Stimulated activated CD4-positive, alpha-beta T cell treated with anti-CD3 and anti-CD28 coated beads, Interleukin-2, amount 100 ng/mL, for 48 hours (primary cell): Measurements from ENCODE around the gene CTSW.
"Not testable (repeated sequence)": the region's sequence is repeated elsewhere in the genome, so short reads cannot be mapped to it uniquely, and the experiment has no call there.

Experiments used
- DNase-seq, 2 donors: peaks; one replicate each; pipeline ENCODE4 v3.0.0-alpha.2; 2020

CTSW gene

DNA sequence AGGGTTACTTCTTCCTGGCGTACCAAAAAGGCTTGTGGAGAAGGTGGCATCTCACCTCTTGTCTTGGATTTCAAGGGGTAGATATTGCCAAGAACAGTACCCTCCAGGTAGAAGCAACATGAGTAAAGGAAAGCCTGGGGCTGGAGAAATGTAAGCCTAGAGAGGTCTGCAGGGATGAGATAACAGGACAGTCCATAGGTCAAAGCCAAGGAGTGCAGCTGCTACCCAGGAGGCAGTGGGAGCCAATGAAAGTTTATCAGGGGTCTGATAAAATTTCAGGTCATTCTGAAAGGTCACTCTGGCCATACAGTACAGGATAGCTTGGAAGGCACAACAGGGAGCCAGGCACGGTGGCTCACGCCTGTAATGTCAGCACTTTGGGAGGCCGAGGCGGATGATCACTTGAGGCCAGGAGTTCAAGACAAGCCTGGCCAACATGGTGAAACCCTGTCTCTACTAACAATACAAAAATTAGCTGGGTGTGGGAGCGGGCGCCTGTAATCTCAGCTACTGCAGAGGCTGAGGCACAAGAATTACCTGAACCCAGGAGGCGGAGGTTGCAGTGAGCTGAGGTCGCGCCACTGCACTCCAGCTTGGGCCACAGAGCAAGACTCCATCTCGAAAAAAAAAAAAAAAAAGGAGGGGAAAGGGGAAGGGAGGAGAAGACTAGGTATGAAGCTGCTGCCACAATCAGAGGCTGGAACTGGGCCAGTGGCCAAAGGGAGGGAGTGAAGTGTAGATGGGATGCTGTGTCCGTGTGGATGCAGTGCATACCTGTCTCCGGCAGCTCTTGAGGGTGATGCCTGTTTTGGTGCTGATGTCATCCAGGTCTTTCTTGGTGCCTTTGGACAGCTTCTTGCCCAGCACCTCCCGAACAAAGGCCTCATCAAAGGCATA lies 7.4 kb downstream of the CTSW start:
- DNase-seq = no peak

GRCh38 chr11:65887723-65888162 lies 8.1 kb downstream of the CTSW start:
- DNase-seq = no peak

DNA sequence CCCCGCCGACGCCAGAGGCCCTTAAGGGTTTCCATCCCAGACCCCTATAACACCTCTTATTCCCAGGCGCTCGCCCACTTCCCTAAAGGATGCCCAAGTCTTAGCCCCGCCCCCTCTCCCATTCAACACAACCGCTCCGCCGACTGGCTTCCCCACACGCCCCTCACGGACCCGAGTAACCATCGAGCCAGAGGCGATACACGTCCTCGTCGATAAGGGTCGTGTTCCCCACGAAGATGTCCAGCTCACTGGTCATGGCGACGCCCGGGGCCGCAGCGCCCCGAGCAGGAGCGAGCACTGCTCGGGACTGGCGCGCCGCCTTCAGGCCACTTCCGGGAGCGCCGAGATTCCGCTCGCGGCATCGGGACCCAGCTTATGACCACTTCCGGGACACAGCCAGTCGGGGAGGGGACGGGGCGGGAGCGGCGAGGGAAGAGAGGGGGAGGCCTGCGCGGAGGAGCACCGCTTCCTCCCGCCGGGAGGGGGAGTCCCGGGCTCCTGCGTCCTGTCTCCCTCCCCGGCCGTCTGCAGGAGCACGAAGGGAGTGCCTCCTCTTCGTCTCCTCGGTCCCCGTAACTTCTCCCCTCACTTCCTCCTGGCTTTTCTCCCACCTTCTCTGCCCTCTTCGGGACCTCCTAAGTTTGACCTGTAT lies 8.7 kb downstream of the CTSW start, which contains the start of gene FIBP:
Gene FIBP, minus strand, starts transcription at position 309 of the 652 bp plus-strand sequence. Its CDS starts 53 bp downstream, at position 256.
- DNase-seq = peak; percentile 95 to 97

GRCh38 chr11:65890324-65891218 lies 10.9 kb downstream of the CTSW start, which contains the start of gene CCDC85B:
Gene CCDC85B, plus strand, starts transcription at chr11:65890673. Its CDS starts 111 bp downstream, at chr11:65890784.
- peak; percentile 97 to 98 for DNase-seq

DNA sequence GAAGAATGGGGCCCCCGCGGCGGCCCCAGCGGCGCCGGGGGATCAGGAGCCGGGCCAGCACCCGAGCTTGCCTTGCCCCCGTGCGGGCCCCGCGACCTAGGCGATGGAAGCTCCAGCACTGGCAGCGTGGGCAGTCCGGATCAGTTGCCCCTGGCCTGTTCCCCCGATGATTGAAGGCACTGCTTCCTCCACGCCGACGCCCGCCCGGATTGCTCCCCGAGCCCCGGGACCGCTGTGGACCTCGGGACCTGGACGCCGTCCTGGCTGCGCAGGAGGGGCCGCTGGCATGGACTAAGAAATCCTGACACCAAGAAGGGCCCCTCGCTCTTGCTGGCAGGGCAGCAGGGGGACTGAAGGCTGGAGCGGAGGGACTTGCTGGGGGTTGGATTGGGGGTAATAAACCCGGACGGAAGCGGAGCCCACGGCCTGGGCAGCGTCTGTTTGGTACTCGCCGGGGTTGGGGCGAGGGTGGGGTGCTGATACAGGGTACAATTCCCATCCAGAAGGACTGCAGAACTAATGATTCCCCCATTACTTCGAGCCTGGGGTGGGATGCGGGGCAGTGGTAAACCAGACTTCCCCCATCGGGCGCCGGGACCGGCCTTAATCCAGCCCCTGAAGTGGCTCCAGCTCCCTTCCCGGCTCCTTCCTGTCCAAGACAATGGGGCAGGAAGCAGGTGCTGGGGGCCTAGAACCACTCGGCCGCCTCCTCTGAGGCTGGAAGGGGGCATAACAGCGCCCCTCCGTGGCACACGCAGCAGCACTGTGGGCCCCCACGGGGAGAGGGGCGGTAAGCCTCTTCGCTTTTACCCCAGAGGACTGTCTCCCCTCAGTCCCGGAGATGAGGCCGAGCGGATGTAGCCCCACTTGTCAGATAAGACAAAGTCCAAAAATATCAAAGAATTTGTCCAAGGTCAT lies 11.8 kb downstream of the CTSW start:
- no peak for DNase-seq

DNA sequence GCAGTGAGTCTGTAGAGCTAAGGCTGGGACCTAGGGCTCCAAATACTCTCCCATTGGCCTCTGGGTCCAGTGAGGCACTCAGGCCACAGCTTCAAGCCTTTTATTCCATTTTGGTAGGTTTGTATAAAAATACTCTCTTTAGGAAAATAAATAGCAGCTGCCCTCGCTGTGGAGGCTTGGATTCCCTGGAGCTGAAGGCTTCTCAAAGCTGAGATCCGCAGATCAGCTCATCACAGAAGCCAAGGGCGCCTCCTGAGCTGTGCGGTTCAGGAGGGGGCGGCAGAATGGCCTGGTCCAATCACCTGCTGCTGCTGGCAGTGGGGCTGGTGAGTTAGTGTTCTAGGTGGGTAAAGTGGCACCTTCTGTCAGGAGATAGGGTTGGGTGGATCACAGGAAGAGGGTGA lies 12.5 kb downstream of the CTSW start:
- DNase-seq = not testable (repeated sequence)

GRCh38 chr11:65892661-65893317 lies 13.2 kb downstream of the CTSW start:
- DNase-seq = no peak

DNA sequence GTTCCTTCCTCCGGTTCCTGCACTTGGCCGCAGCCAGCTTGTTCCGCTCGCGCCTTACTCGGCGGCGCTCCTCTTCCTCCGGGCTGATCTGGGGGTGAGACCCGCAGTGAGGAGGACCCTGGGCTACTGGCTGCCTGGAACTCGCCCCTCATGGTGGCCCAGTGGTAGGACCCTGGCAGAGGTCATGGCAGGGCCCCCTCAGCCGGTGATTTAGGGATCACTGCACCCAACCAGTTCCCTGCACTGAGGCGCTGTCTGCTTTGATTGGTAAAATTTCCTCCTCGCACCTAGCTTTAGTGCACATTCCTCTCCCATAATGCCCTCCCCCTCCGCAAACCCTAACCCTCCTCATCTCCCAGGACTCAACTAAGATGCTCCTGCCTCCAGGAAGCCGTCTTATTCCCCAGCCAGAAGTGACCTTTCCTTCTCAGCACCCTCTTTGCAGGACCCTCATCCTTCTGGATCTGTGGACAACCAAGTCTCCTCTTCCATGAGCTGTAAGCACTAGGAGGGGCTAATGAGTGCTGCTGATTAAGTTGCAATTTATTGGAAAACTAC lies 14.5 kb downstream of the CTSW start:
- DNase-seq = no peak

- DNase-seq = no peak
Observed at GRCh38 chr11:65895482-65895981, 15.9 kb downstream of the CTSW start.

DNA sequence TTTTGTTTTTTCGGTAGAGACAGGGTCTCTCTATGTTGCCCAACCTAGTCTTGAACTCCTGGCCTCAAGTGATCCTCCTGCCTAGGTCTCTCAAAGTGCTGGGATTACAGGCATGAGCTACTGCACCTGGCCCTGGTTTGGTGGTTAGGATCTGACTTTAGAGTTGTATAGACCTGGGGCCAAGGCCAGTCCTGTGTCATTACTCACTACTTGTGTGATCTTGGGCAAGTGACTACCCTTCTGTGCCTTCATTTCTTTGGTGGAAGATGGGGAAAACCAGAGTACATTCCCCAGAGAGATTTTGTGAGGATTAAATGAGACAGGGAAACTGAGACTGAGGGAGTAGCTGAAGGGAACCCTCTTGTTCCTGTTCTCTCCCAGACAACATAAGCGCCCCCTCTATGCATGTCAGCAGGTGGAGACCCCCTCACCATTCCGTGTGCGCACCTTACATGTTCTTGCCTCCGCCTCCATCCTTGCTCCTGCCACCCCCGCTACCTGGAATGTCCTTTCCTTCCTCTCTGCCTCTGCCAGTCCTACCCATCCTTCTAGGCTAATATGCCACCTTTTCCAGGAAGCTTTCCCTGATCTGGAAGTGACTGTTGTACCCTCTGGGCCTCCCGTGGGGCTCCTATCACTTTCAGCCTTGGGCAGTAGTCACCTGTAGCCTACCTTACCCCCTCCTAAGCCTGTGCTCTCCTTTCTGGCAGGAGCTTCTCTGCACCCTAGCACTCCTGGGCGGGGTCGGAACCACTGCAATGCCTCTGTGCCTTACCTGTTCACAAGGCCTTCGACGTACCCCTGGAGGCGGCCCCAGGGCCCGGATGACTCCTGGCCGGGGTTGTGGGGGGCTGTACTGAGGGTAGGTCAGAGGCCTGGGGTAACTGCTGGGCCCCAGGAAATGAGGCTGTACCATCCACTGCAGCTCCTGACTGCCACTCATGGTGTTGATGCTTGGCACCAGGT lies 16.7 kb downstream of the CTSW start:
- DNase-seq = no peak

- DNase-seq = no peak
Observed at GRCh38 chr11:65897020-65897471, 17.4 kb downstream of the CTSW start.

- no peak for DNase-seq
Observed at GRCh38 chr11:65898656-65899355, 19.2 kb downstream of the CTSW start.

DNA sequence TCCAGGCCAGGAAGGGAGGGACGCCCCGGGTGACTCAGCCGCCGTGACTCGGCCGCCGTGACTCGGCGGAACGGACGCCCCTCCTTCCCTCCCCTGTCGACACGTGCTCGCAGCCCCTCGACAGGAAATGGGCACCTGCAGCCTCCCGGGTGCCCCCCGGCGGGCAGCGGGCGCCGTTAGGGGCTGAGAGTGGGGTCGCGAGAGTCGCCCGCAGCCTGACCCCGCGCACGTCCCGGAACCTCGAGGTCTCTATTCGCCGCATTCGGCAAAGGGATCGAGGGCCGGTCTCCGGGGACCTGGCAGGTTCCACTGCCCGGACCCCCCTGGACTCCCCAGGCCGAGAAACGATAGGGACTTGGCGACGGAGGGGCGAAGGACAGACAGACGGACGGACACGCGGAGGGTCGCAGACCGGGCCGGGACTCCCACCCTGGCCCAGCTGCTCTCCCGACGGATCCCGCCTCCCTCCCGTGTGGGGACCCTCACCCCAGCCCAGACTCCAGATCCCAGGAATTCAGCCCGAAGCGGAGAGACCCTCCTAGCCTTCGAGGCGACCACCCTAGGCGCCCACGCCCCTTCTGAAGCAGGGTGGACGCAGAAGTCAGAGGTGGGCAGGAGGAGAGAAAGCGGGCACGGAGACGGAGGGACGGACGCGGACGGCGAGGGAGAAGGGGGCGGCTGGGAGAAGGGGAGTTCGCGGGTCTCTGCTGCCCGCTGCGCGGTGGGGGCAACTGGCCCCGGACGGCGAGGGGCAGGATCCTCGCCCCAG lies 19.9 kb downstream of the CTSW start:
- DNase-seq = peak in 1 of 2 donors; percentile 72

GRCh38 chr11:65900125-65900898 lies 20.7 kb downstream of the CTSW start, which contains the start of gene FOSL1:
Gene FOSL1, minus strand, starts transcription at chr11:65900388. Its CDS starts 49 bp downstream, at chr11:65900339.
- DNase-seq = peak; percentile 89 to 92

- no peak for DNase-seq
Observed at GRCh38 chr11:65900899-65901180, 21.2 kb downstream of the CTSW start.

GRCh38 chr11:65903068-65903481 lies 23.4 kb downstream of the CTSW start:
- DNase-seq = no peak

- no peak for DNase-seq
Observed at GRCh38 chr11:65903715-65904114, 24.1 kb downstream of the CTSW start.
